Smooth muscle cell (in vitro differentiated cells): ENCODE data around the gene CACNA2D3. TPM values are rescaled to one million over a fixed set of nuclear protein-coding genes. Genes with fewer than 3 reads are reported as not detected.

Source experiments
- DNase-seq: peaks from one replicate; lab custom pipeline; 2025; ENCODE audit not compliant: unreplicated experiment; lab: John Stamatoyannopoulos, UW
- H2AFZ ChIP-seq: fragments of 200-600 bp; sonication (generic); 2 replicates; pipeline ENCODE4 v1.6.0; 2016; ENCODE audit warnings: antibody characterized with exemption, low read depth, mild to moderate bottlenecking
- H3F3A ChIP-seq: fragments of 200-600 bp; sonication (generic); 2 replicates; pipeline ENCODE4 v1.6.0; 2017; ENCODE audit warnings: antibody characterized with exemption, low read depth
- H3K27ac ChIP-seq: fragments of 200-600 bp; sonication (generic); 2 replicates; pipeline ENCODE4 v1.5.1; 2016; ENCODE audit warnings: low read depth, mild to moderate bottlenecking
- H3K27me3 ChIP-seq: fragments of 200-600 bp; sonication (generic); 2 replicates; pipeline ENCODE4 v1.6.1; 2016; ENCODE audit warnings: low read depth, mild to moderate bottlenecking
- H3K36me3 ChIP-seq: fragments of 200-600 bp; sonication (generic); 2 replicates; pipeline ENCODE4 v1.5.1; 2016; ENCODE audit warnings: low read depth
- H3K4me1 ChIP-seq: fragments of 200-600 bp; sonication (generic); 2 replicates; pipeline ENCODE4 v1.5.1; 2016; ENCODE audit warnings: low read depth
- H3K4me2 ChIP-seq: fragments of 200-600 bp; sonication (generic); 2 replicates; pipeline ENCODE4 v1.6.0; 2016; ENCODE audit warnings: mild to moderate bottlenecking
- H3K4me3 ChIP-seq: fragments of 200-600 bp; sonication (generic); 2 replicates; pipeline ENCODE4 v1.5.1; 2016; ENCODE audit warnings: mild to moderate bottlenecking
- H3K79me2 ChIP-seq: fragments of 200-600 bp; sonication (generic); 2 replicates; pipeline ENCODE4 v1.6.0; 2016; ENCODE audit warnings: low read depth, mild to moderate bottlenecking
- H3K9ac ChIP-seq: fragments of 200-600 bp; sonication (generic); 2 replicates; pipeline ENCODE4 v1.6.0; 2016; ENCODE audit warnings: low read depth
- H3K9me3 ChIP-seq: fragments of 200-600 bp; sonication (generic); replicated peaks from 2 replicates; pipeline ENCODE4 v1.5.1; 2016; ENCODE audit warnings: low read depth
- H4K20me1 ChIP-seq: fragments of 200-600 bp; sonication (generic); 2 replicates; pipeline ENCODE4 v1.6.0; 2016; ENCODE audit warnings: low read depth
- WGBS: methylation state at CpG from one replicate; pipeline ENCODE4 v1.1.7; 2016; ENCODE audit warnings: low lambda C conversion rate; 5-methylcytosine and 5-hydroxymethylcytosine counted together
- polyA plus RNA-seq: library from polyadenylated mRNA; unstranded; fragments of >200 nt; fragmentation: Nextera tagmentation; extraction: Ambion mirVana; gene quantifications from 2 replicates; pipeline ENCODE4 v1.2.1, GENCODE V29; 2016
- total RNA-seq: library from RNA; depleted of rRNA; stranded (reverse); fragments of >200 nt; gene quantifications from 2 replicates; pipeline ENCODE4 v1.2.3, GENCODE V29; 2014
- TF ChIP-seq, protein P1 (sequence below): fragments of 200-600 bp; sonication (generic); IDR thresholded peaks from 2 replicates; pipeline ENCODE4 v1.5.1; 2017; ENCODE audit warnings: borderline replicate concordance, mild to moderate bottlenecking, antibody characterized with exemption; ENCODE audit not compliant: insufficient read depth, poor library complexity, severe bottlenecking

Gene CACNA2D3
- total and polyA plus RNA-seq, 2 experiments from 2014 or later, result 0.15 to 0.90 TPM

DNA sequence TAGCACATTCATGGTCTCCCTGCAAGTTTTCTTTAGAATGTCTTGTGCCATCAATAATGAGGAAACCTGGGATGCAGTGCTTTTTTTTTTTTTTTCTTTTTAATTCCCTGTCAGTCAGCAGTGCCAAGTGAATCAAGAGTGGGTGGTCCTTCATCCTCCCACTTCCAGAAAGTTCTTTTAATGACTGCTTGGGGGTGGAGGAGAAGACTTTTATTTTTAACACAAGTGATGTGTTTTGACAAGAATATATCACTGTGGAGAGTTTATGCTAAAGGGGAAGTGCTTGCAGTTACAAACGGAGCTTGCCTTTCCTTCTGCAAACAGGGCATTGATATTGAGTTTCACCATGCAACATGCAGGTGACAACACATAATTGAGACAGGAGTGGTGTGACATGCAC is 69.7 kb downstream of the CACNA2D3 start:
- H3K4me2 ChIP-seq, result no peak overlapping the region
- no peaks in the 10 kb centered on the region for H4K20me1 ChIP-seq
- peaks cover 5% of the 10 kb centered on the region for H3K27me3 ChIP-seq
- no peaks in the 10 kb centered on the region for H3K36me3 ChIP-seq
- no peaks in the 10 kb centered on the region for H3K79me2 ChIP-seq
- no peak for DNase-seq
- no peak overlapping the region for H3K27ac ChIP-seq
- TF ChIP-seq, protein P1, sequence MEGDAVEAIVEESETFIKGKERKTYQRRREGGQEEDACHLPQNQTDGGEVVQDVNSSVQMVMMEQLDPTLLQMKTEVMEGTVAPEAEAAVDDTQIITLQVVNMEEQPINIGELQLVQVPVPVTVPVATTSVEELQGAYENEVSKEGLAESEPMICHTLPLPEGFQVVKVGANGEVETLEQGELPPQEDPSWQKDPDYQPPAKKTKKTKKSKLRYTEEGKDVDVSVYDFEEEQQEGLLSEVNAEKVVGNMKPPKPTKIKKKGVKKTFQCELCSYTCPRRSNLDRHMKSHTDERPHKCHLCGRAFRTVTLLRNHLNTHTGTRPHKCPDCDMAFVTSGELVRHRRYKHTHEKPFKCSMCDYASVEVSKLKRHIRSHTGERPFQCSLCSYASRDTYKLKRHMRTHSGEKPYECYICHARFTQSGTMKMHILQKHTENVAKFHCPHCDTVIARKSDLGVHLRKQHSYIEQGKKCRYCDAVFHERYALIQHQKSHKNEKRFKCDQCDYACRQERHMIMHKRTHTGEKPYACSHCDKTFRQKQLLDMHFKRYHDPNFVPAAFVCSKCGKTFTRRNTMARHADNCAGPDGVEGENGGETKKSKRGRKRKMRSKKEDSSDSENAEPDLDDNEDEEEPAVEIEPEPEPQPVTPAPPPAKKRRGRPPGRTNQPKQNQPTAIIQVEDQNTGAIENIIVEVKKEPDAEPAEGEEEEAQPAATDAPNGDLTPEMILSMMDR, result no peak
- H3K4me3 ChIP-seq, result no peak overlapping the region
- no peaks in the 10 kb centered on the region for H3K9me3 ChIP-seq
- 90% methylated on average over 1 of the region's 1 CpG for WGBS
- no peaks in the 10 kb centered on the region for H3F3A ChIP-seq
- H3K4me1 ChIP-seq, result no peaks in the 10 kb centered on the region
- H3K9ac ChIP-seq, result no peak overlapping the region
- H2AFZ ChIP-seq, result no peak overlapping the region

DNA sequence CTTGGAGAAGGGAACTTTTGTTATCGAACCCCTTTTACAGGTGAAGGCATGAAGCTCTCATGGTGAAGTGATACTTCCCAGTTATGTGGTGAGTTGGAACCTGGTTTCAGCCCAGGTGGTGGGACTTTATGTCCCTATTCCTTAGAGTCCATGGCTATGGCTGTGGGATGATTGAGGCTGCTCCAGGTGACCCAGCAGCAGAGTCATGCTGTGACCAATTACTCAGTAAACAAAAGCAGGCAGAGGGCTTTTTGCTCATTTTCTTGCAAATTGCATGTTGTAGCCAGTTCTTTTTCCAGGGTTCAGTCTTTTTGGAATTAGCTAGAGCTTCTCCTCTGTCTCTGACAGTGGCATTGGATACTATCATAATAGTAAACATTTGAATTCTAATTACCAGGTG is 70.7 kb downstream of the CACNA2D3 start:
- Histone ChIP-seq H3K36me3 (no peaks in the 10 kb centered on the region), H2AFZ (no peak overlapping the region), H3K27ac (no peak overlapping the region), H3K27me3 (peaks cover 9% of the 10 kb centered on the region), H3K9ac (no peak overlapping the region), H3K4me2 (no peak overlapping the region), H3K9me3 (no peaks in the 10 kb centered on the region), H3K79me2 (no peaks in the 10 kb centered on the region), H3F3A (no peaks in the 10 kb centered on the region), H3K4me1 (no peaks in the 10 kb centered on the region), H3K4me3 (no peak overlapping the region), H4K20me1 (no peaks in the 10 kb centered on the region)
- 97% methylated on average over 1 of the region's 1 CpG for WGBS
- TF ChIP-seq, protein P1, result no peak
- DNase-seq, result no peak

DNA sequence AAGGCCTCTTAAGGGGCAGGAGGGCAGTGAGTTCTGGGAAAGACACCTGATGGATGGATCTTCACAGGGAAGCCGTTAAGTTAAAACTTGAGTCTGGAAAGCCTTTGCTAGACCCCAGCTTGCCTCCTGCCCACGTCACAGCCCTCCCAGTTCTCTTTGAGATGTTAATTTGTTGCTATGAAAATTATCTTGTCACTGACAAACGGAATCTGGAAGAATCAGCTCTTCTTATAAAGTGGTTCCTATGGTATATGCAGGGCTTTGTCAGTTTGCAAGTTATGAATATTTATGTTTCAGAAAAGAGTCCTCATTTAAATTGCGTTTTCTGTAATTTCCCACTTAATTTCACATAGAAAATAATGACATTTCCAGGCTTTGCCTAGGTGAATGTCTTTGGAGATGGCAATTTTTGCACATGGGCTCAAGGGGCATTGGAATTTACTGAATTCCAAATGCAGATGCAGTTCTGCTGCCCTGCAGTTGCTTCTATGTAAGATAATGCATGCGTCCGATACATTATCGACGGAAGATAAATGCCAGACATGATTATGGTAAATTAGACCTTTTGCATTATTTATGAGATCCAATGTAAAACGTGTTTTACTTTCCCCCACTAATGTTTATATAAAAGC is 74.1 kb downstream of the CACNA2D3 start:
- Histone ChIP-seq H3K4me2 (no peak overlapping the region), H2AFZ (no peak overlapping the region), H3K79me2 (no peaks in the 10 kb centered on the region), H3F3A (no peaks in the 10 kb centered on the region), H3K4me1 (no peaks in the 10 kb centered on the region), H3K9ac (no peak overlapping the region), H3K9me3 (no peaks in the 10 kb centered on the region), H3K4me3 (no peak overlapping the region), H3K36me3 (no peaks in the 10 kb centered on the region), H3K27me3 (peaks cover 9% of the 10 kb centered on the region), H4K20me1 (no peaks in the 10 kb centered on the region), H3K27ac (no peak overlapping the region)
- no peak for DNase-seq
- 83% methylated on average over 9 of the region's 9 CpGs for WGBS
- TF ChIP-seq, protein P1, result no peak

DNA sequence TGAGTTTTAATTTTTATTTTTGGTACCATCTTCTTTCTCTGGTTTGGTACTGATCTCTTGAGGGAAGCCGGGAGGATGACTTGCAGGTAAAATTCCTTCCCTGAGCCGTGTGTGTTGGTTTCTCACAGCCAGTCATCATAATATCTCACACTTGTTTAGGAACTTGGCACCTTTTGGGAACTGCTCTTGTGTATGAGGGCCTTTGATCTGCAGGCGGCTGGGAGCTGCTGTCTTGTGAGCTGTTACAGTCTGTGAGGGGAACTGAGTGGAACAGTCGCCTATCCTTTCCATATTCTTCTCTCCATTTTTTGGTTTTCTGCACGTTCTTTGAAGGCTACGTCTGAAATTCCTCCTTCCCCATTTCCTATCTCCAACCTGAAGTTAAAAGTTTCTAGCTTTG is 75.2 kb downstream of the CACNA2D3 start:
- no peak overlapping the region for H3K4me3 ChIP-seq
- no peaks in the 10 kb centered on the region for H4K20me1 ChIP-seq
- peaks cover 9% of the 10 kb centered on the region for H3K27me3 ChIP-seq
- no peaks in the 10 kb centered on the region for H3K79me2 ChIP-seq
- H3K4me1 ChIP-seq, result no peaks in the 10 kb centered on the region
- H2AFZ ChIP-seq, result no peak overlapping the region
- no peak for DNase-seq
- no peaks in the 10 kb centered on the region for H3F3A ChIP-seq
- H3K27ac ChIP-seq, result no peak overlapping the region
- H3K4me2 ChIP-seq, result no peak overlapping the region
- H3K9ac ChIP-seq, result no peak overlapping the region
- TF ChIP-seq, protein P1, result no peak
- 83% methylated on average over 6 of the region's 6 CpGs for WGBS
- H3K36me3 ChIP-seq, result no peaks in the 10 kb centered on the region
- no peaks in the 10 kb centered on the region for H3K9me3 ChIP-seq
